Neural cell (in vitro differentiated cells): ENCODE data around the gene BCO1. TPM values are rescaled to one million over a fixed set of nuclear protein-coding genes. Genes with fewer than 3 reads are reported as not detected.

Experiments used
- H2AFZ ChIP-seq: fragments of 200-600, 300-800 bp; sonication (generic), shearing (Covaris generic); 2 replicates; pipeline ENCODE4 v1.6.0; 2014; ENCODE audit warnings: low read depth, mild to moderate bottlenecking, antibody characterized with exemption, low read length, moderate library complexity
- H3F3A ChIP-seq: fragments of 200-600 bp; shearing (Covaris generic); 2 replicates; pipeline ENCODE4 v1.6.1; 2016; ENCODE audit warnings: mild to moderate bottlenecking, moderate library complexity, mixed read lengths, antibody characterized with exemption, low read length; ENCODE audit not compliant: insufficient read depth, poor library complexity, severe bottlenecking
- H3K27ac ChIP-seq: fragments of 200-600, 300-800 bp; sonication (generic), shearing (Covaris generic); 2 replicates; pipeline ENCODE4 v1.5.1; 2014; ENCODE audit warnings: mild to moderate bottlenecking, low read length, moderate library complexity
- H3K27me3 ChIP-seq: fragments of 300-800, 200-600 bp; sonication (generic), shearing (Covaris generic); 2 replicates; pipeline ENCODE4 v1.6.0; 2014; ENCODE audit warnings: mild to moderate bottlenecking, low read depth, low read length, moderate library complexity; ENCODE audit not compliant: insufficient read depth
- H3K36me3 ChIP-seq: fragments of 300-800, 200-600 bp; sonication (generic), shearing (Covaris generic); 2 replicates; pipeline ENCODE4 v1.5.1; 2014; ENCODE audit warnings: mild to moderate bottlenecking, antibody characterized with exemption, low read length, moderate library complexity; ENCODE audit not compliant: insufficient read depth
- H3K4me2 ChIP-seq: fragments of 300-800, 200-600 bp; sonication (generic), shearing (Covaris generic); 2 replicates; pipeline ENCODE4 v1.6.0; 2014; ENCODE audit warnings: mild to moderate bottlenecking, low read length
- H3K4me3 ChIP-seq: fragments of 300-800, 200-600 bp; sonication (generic), shearing (Covaris generic); 2 replicates; pipeline ENCODE4 v1.5.1; 2014; ENCODE audit warnings: mild to moderate bottlenecking, low read length, moderate library complexity
- H3K79me2 ChIP-seq: fragments of 200-600 bp; shearing (Covaris generic); replicated peaks from 2 replicates; pipeline ENCODE4 v1.6.0; 2014; ENCODE audit warnings: mild to moderate bottlenecking, low read length, moderate library complexity; ENCODE audit not compliant: insufficient read depth
- H3K9ac ChIP-seq: fragments of 300-800, 200-600 bp; sonication (generic), shearing (Covaris generic); 2 replicates; pipeline ENCODE4 v1.6.1; 2016; ENCODE audit warnings: mild to moderate bottlenecking, low read length, mixed read lengths
- H3K9me2 ChIP-seq: fragments of 200-600 bp; shearing (Covaris generic); 2 replicates; pipeline ENCODE4 v1.6.1; 2016; ENCODE audit warnings: mild to moderate bottlenecking, low read length, mixed read lengths; ENCODE audit not compliant: insufficient read depth
- H3K9me3 ChIP-seq: fragments of 200-600, 300-800 bp; sonication (generic), shearing (Covaris generic); 2 replicates; pipeline ENCODE4 v1.6.1; 2016; ENCODE audit warnings: mild to moderate bottlenecking, mixed run types, low read length, moderate library complexity, mixed read lengths
- H4K20me1 ChIP-seq: fragments of 200-600 bp; shearing (Covaris generic); 2 replicates; pipeline ENCODE4 v1.6.1; 2016; ENCODE audit warnings: mild to moderate bottlenecking, mixed run types; ENCODE audit not compliant: insufficient read depth
- CTCF ChIP-seq: fragments of 450-650 bp; IDR thresholded peaks from 2 replicates; pipeline ENCODE4 v1.5.1; 2014; ENCODE audit warnings: antibody characterized with exemption, mild to moderate bottlenecking, moderate library complexity; ENCODE audit not compliant: poor library complexity, severe bottlenecking
- EP300 ChIP-seq: fragments of 450-650 bp; conservative IDR thresholded peaks from 2 replicates; pipeline ENCODE4 v1.6.1; 2014; ENCODE audit warnings: antibody characterized with exemption, mild to moderate bottlenecking, moderate library complexity; ENCODE audit not compliant: poor library complexity, severe bottlenecking
- EZH2 ChIP-seq: fragments of 200-600, 300-800 bp; shearing (Covaris generic), sonication (generic); IDR thresholded peaks from 2 replicates; pipeline ENCODE4 v1.6.1; 2014; ENCODE audit warnings: antibody characterized with exemption, low read length, borderline replicate concordance, mild to moderate bottlenecking; ENCODE audit not compliant: insufficient read depth, poor library complexity, severe bottlenecking
- MXI1 ChIP-seq: fragments of 450-650 bp; conservative IDR thresholded peaks from 2 replicates; pipeline ENCODE4 v1.6.1; 2014; ENCODE audit warnings: antibody characterized with exemption, mild to moderate bottlenecking; ENCODE audit not compliant: poor library complexity, severe bottlenecking
- POLR2AphosphoS5 ChIP-seq: IDR thresholded peaks from 2 replicates; pipeline ENCODE4 v1.6.1; 2012
- RAD21 ChIP-seq: fragments of 450-650 bp; conservative IDR thresholded peaks from 2 replicates; pipeline ENCODE4 v1.6.1; 2014; ENCODE audit warnings: antibody characterized with exemption, mild to moderate bottlenecking, moderate library complexity
- REST ChIP-seq: IDR thresholded peaks from 2 replicates; pipeline ENCODE4 v1.6.1; 2012; ENCODE audit warnings: borderline replicate concordance
- SMC3 ChIP-seq: fragments of 450-650 bp; conservative IDR thresholded peaks from 2 replicates; pipeline ENCODE4 v1.6.1; 2014; ENCODE audit warnings: antibody characterized with exemption, mild to moderate bottlenecking, moderate library complexity; ENCODE audit not compliant: poor library complexity
- TAF1 ChIP-seq: IDR thresholded peaks from 2 replicates; pipeline ENCODE4 v1.6.1; 2012; ENCODE audit warnings: low read depth
- polyA plus RNA-seq: library from polyadenylated mRNA; depleted of rRNA; stranded (reverse); fragments of >200 nt; gene quantifications from 2 replicates; pipeline ENCODE4 v1.2.3, GENCODE V29; 2014

BCO1 gene
- polyA plus RNA-seq, 1 donor from 2014 or later: not detected

GRCh38 chr16:81242977-81243618 is 4.6 kb downstream of the BCO1 start:
- H3K27me3 ChIP-seq: no peaks in the 10 kb centered on the region
- no peak overlapping the region for H3K9ac ChIP-seq
- no peaks in the 10 kb centered on the region for H3K79me2 ChIP-seq
- no peak overlapping the region for H3K4me2 ChIP-seq
- no peaks in the 10 kb centered on the region for H3K9me2 ChIP-seq
- H3K27ac ChIP-seq: no peak overlapping the region
- no peaks in the 10 kb centered on the region for H3F3A ChIP-seq
- H3K36me3 ChIP-seq: no peaks in the 10 kb centered on the region
- no peaks in the 10 kb centered on the region for H3K9me3 ChIP-seq
- H4K20me1 ChIP-seq: no peaks in the 10 kb centered on the region
- H3K4me3 ChIP-seq: no peak overlapping the region
- H2AFZ ChIP-seq: no peak overlapping the region
- TF ChIP-seq POLR2AphosphoS5 (no peak), TAF1 (no peak), EP300 (no peak), RAD21 (no peak), EZH2 (no peak), MXI1 (no peak)

- H3K4me3 ChIP-seq: no peak overlapping the region
- H3K4me2 ChIP-seq: no peak overlapping the region
- no peak for TF ChIP-seq RAD21
- no peak for TF ChIP-seq EP300
- TF ChIP-seq SMC3: no peak
- TF ChIP-seq MXI1: no peak
- no peak for TF ChIP-seq CTCF
- no peak for TF ChIP-seq TAF1
- TF ChIP-seq REST: no peak
- no peak for TF ChIP-seq POLR2AphosphoS5
- H4K20me1 ChIP-seq: no peaks in the 10 kb centered on the region
- no peak overlapping the region for H3K27ac ChIP-seq
- no peaks in the 10 kb centered on the region for H3K9me2 ChIP-seq
- no peak overlapping the region for H3K9ac ChIP-seq
- H3K36me3 ChIP-seq: no peaks in the 10 kb centered on the region
- H3K9me3 ChIP-seq: no peaks in the 10 kb centered on the region
- no peaks in the 10 kb centered on the region for H3K79me2 ChIP-seq
- no peaks in the 10 kb centered on the region for H3F3A ChIP-seq
- no peaks in the 10 kb centered on the region for H3K27me3 ChIP-seq
- H2AFZ ChIP-seq: no peak overlapping the region
Observed at GRCh38 chr16:81243942-81244341, 5.5 kb downstream of the BCO1 start.
